GM18861 (cell line): ENCODE data around the gene ANP32E.

ENCODE experiments used
- ATAC-seq: cut with Tn5 transposase; IDR thresholded peaks from one replicate; pipeline ENCODE4 v1.9.1; 2021; ENCODE audit not compliant: unreplicated experiment

ANP32E gene

DNA sequence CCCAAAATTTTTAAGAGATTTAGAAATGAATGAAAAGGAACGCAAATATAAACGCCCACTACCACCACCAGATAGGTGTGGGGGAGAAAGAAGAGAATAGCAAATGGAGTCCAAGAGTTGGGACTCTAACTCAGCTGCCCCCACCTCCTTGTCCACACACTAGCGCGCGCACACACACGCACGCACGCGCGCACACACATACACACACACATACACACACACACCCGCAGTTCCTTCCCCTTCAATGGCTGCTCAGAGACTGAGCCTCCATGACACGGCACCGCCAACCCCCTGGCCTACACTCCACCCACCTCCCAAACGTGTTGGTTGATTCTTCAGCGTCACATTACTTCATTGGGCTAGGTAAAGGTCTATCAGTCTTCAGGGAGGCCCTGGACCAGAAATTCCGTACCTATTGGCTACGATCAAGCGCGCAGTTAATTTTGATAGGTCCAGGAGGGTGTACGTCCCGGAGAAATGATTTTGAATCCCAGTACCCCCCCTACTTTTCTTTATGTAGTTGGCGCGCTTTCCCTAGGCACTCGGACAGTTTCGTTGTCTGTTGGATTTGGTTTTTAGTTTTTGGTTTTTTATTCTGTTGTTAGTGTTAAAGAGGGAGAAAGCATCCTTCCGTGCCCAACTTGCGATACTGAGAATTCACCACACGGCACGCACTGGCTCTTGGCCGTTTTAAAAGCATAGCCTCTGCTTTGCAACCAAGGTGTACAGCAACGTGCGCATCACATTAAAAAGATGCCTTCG is at the start of gene ANP32E:
TSS of gene ANP32E (minus strand) at position 261 of the 762 bp plus-strand sequence. CDS start 326 bp downstream, outside the sequence.
- ATAC-seq, result peak; percentile 78

DNA sequence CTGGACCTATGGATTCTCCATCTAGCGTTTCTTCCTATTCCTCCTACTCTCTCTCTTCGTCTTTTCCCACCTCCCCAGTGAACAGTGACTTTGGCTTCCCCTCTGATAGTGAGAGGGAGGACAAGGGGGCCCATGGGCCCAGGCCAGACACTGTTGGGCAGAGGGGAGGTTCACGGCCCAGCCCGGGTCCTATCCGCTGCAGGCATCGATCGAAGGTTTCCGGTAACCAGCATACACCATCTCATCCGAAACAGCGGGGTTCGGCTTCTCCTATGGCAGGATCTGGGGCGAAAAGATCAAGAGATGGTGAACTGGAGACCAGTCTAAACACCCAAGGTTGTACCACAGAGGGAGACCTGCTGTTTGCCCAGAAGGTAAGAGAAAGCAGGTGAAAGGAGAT is 47.3 kb upstream of the ANP32E start:
- ATAC-seq, result no peak

DNA sequence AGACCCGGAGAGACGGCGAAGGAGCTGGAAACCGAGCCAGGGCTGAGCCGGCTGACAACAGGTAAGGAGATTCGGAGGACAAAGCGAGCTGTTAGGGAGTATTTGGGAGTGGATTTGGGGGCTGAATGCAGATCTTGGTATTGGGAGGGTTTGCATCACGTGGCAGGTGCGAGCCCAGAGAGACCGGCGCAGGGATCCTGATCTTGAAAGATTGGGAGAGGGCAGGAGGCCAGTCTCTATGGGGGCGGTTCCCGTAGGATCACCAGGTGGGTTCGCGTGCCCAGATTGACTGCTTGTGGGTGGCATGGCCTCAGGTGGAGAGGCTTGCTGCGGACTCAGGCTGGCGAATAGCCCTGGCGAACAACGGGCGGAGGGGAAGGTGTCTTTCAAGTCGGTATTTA is 46.6 kb upstream of the ANP32E start:
- ATAC-seq, result no peak

- ATAC-seq, result peak; percentile 72
Observed at GRCh38 chr1:150281758-150282557, 46.0 kb upstream of the ANP32E start, which contains the start of gene CIART. TSS of gene CIART (plus strand) at chr1:150282554. CDS start at chr1:150283268, 714 bp downstream.

DNA sequence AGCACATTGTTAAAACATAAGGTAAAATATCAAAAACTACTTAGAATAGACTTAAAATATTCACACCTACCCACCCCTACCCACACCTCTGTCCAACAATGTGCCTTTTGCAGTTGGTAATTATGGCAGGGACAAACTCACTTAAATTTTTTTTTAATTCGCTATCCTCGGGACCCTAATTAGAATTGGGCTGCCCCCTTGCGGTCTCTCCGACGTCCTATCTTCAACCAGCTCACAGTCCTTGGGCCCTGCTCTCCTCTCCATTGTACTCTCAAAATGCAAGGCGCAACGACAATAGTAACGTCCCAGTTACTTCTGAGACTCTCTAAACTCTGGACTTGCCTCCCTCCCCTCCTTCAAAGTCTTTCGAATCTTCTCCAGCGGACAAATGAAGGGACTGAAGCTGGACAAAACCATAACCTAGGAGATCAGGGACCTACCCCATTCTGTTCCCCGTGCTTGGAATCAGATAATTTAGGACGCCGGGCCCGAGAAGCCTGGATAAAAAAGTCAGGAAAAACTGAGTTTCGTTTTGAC is 45.4 kb upstream of the ANP32E start:
- no peak for ATAC-seq

DNA sequence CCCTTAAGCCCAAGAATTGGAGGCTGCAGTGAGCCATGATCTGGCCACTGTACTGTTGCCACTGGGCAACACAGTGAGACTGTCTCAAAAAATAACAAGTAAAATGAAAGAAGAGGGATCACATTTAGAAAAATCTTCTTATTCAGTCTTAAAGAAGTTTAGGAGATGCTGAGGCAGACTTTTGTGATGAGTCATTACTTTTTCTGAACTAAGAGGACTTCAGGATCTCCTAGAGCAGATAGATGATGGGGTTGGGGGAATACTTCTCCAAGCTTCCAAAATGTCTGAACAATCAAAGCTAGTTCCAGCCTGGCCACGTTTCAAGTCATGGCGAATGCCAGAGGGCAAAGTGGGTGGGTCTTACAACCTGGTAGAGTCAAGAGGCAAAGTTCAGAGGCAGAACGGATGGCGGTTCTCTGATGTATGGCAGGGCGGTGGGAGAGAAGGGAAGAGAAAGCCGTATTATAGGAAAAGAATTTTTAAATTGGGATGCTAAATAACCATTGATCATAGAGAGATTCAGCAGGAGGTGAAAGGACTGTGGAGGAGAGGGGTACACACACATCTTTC is 44.3 kb upstream of the ANP32E start:
- no peak for ATAC-seq

- ATAC-seq, result no peak
Observed at GRCh38 chr1:150273311-150273710, 37.4 kb upstream of the ANP32E start.

GRCh38 chr1:150271291-150271959 is 35.5 kb upstream of the ANP32E start:
- no peak for ATAC-seq

- ATAC-seq, result no peak
Observed at GRCh38 chr1:150269451-150269850, 33.5 kb upstream of the ANP32E start.

GRCh38 chr1:150268705-150269403 is 32.9 kb upstream of the ANP32E start, which contains the start of gene APH1A:
TSS of gene APH1A (minus strand) at chr1:150269016. CDS start at chr1:150268810, 206 bp downstream.
- peak; percentile 70 for ATAC-seq

- ATAC-seq, result no peak
Observed at GRCh38 chr1:150268340-150268704, 32.4 kb upstream of the ANP32E start.

GRCh38 chr1:150267896-150268295 is 32.0 kb upstream of the ANP32E start:
- ATAC-seq, result no peak

DNA sequence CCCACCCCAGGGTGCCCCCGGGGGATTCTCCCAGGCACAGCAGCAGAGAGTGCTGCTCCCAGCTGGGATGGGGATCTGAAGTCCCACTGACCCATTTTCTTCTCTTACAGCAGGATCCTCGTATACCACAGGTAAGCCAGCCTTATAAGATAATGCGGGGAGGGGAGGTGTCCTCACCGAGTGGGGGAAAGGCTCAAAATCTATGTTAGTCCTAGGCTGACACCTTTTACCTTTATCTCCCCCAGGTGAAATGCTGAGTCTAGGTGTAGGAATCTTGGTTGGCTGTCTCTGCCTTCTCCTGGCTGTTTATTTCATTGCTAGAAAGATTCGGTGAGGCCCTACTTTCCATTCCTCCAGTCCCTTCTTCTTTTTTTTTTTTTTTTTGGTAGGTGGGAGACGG is 27.6 kb upstream of the ANP32E start:
- ATAC-seq, result no peak

DNA sequence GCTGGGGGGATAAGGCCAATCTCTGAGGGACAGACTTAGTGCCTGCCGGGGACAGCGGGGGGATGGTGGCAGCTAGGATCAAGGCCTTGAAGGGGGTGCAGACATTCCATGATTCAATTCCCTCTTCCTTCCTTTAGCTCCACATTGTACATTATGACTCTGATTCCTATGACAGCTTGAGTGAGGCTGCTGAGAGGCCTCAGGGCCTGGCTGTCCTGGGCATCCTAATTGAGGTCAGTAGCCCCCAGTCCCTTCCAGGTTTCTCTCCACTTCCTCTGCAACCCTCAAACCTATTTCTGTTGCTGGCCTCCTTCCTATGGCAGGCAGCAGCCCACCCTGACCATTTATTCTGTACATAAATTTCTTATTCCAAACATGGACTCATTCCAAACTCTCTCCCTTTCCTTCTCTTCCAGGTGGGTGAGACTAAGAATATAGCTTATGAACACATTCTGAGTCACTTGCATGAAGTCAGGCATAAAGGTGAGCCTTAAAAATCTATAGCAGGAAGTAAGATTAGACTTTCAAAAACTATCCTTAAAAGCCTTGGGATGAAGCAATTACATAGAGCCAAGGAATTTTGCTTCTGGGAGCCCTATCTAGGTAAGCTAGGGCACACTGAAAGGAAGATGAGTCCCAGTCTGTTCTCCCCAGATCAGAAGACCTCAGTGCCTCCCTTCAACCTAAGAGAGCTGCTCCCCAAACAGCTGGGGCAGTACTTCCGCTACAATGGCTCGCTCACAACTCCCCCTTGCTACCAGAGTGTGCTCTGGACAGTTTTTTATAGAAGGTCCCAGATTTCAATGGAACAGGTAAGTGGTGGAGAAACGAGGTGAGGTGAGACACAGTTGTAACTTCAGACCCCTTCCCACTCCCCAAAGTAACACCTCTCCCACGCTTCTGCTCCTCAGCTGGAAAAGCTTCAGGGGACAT is 26.7 kb upstream of the ANP32E start:
- ATAC-seq, result no peak

DNA sequence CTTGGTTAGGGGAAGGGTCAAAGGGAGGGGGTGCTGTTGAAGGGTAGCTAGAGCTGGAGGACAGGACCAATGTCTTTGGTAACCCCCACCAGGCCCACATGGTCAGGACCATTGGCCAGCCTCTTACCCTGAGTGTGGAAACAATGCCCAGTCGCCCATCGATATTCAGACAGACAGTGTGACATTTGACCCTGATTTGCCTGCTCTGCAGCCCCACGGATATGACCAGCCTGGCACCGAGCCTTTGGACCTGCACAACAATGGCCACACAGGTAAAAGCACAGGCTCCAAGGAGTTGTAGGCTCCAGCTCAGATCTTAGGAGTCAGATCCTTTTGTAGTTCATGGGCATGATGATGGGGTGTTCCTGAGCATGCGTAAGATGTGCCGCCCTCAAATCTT is 25.5 kb upstream of the ANP32E start:
- ATAC-seq, result no peak

- no peak for ATAC-seq
Observed at GRCh38 chr1:150259758-150260669, 24.1 kb upstream of the ANP32E start.

DNA sequence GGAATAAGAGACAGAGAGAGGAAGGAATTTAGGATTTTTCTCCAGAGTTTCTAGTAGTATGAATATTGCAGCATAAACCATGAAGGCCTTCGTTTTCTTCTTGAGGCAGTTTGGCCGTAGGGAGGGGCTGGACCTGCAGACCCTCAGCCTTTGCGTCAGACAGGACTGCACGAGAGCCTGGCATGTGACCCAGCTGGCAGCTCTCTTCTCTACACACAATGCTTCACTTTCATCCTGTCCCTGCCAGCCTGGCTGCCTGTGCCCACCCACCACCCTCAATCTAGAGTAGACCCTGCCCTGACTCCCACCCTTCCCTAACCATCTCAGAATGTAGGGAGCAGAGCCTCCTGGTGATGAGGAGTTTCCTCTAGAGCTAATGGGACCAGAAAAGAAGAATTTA is 23.3 kb upstream of the ANP32E start:
- no peak for ATAC-seq
